Panc1 (cell line): ENCODE results near the gene WASF2. TPM values are rescaled to one million over a fixed set of nuclear protein-coding genes. Genes with fewer than 3 reads are reported as not detected.
A peak's percentile ranks its signal among the peaks of the same experiment; 100 is the strongest.

Experiments
- ATAC-seq: fragments of 200-7000 bp; cut with Tn5 transposase; 2 replicates; pipeline ENCODE4 v1.9.1; 2020; ENCODE audit warnings: mild to moderate bottlenecking, moderate library complexity
- BruUV-seq: library from RNA; stranded (reverse); fragments of 400-500 nt; replicated peaks from 2 replicates; lab custom pipeline; 2021; lab: Mats Ljungman, UMichigan
- CTCF ChIA-PET: fragments of 300-600 bp; sonication (Branson Sonifier 250); formaldehyde crosslinking; loops from one replicate; lab custom pipeline; 2022; ENCODE audit warnings: antibody characterized with exemption; lab: Charles Lee
- POLR2A ChIA-PET: fragments of 300-600 bp; sonication (Branson Sonifier 250); formaldehyde crosslinking; loops from one replicate; lab custom pipeline; 2022; ENCODE audit warnings: antibody characterized with exemption; lab: Charles Lee
- DNase-seq: peaks from one replicate; pipeline ENCODE4 v3.0.0-alpha.2; 2010; ENCODE audit warnings: low read depth, low spot score
- H3K27ac ChIP-seq: 2 replicates; pipeline ENCODE4 v1.5.1; 2011; ENCODE audit warnings: mild to moderate bottlenecking, low read length, inconsistent platforms
- H3K27me3 ChIP-seq: fragments of 200-500 bp; sonication (Bioruptor generic); 2 replicates; pipeline ENCODE4 v1.6.0; 2014; ENCODE audit warnings: low read length, inconsistent platforms; ENCODE audit not compliant: control insufficient read depth, insufficient read depth
- H3K36me3 ChIP-seq: fragments of 200-500 bp; sonication (Bioruptor generic); 2 replicates; pipeline ENCODE4 v1.5.1; 2014; ENCODE audit warnings: inconsistent platforms, mild to moderate bottlenecking, low read length, moderate library complexity; ENCODE audit not compliant: control insufficient read depth, insufficient read depth
- H3K4me1 ChIP-seq: 2 replicates; pipeline ENCODE4 v1.5.1; 2011; ENCODE audit warnings: inconsistent platforms, mild to moderate bottlenecking, low read length, moderate library complexity; ENCODE audit not compliant: control insufficient read depth, insufficient read depth
- H3K4me3 ChIP-seq, 2 experiments: 2 replicates each; pipeline ENCODE4 v1.5.1; 2011 to 2012; ENCODE audit warnings: low read depth in 2 of 2, low read length in 2 of 2, mild to moderate bottlenecking in 2 of 2, inconsistent platforms in 1 of 2, moderate library complexity in 1 of 2
- H3K9me3 ChIP-seq: fragments of 200-500 bp; sonication (Bioruptor generic); 2 replicates; pipeline ENCODE4 v1.5.1; 2014; ENCODE audit warnings: low read depth, mild to moderate bottlenecking, inconsistent platforms, low read length, moderate library complexity; ENCODE audit not compliant: control insufficient read depth, insufficient read depth
- POLR2AphosphoS5 ChIP-seq: IDR thresholded peaks from 2 replicates; pipeline ENCODE4 v1.6.1; 2012; ENCODE audit warnings: mild to moderate bottlenecking, low read depth, low read length, moderate library complexity
- REST ChIP-seq, 2 experiments: IDR thresholded peaks; 2 replicates each; pipeline ENCODE4 v1.6.1; 2011 to 2012; ENCODE audit warnings: low read depth in 2 of 2, control low read depth in 1 of 2, low read length in 1 of 2, mild to moderate bottlenecking in 1 of 2, moderate library complexity in 1 of 2; ENCODE audit not compliant: insufficient read depth in 1 of 2
- SIN3A ChIP-seq: IDR thresholded peaks from 2 replicates; pipeline ENCODE4 v1.6.1; 2012; ENCODE audit warnings: low read depth, mild to moderate bottlenecking, low read length, moderate library complexity, borderline replicate concordance; ENCODE audit not compliant: insufficient read depth
- TCF7L2 ChIP-seq: IDR thresholded peaks from 2 replicates; pipeline ENCODE4 v1.6.1; 2011; ENCODE audit warnings: mild to moderate bottlenecking, low read depth, low read length, inconsistent platforms
- in situ Hi-C: cut with HindIII; loops from 2 replicates; pipeline ENCODE4 v1.10.0; 2016; ENCODE audit warnings: low sequenced_read_pairs, low pct_unique_long_range_greater_than_20kb
- intact Hi-C: fragments of 100-400 bp; cut with micrococcal nuclease; formaldehyde crosslinking; loops from one replicate; pipeline ENCODE4 v1.10.0; 2022; ENCODE audit not compliant: unreplicated experiment
- total RNA-seq: library from RNA; stranded (reverse); gene quantifications from one replicate; pipeline ENCODE4 v1.2.1, GENCODE V29; 2021; ENCODE audit not compliant: unreplicated experiment
- TF ChIP-seq, protein P1 (sequence below): fragments of 450-650 bp; IDR thresholded peaks from 2 replicates; pipeline ENCODE4 v1.5.1; 2017; ENCODE audit warnings: mild to moderate bottlenecking

The WASF2 gene
- total RNA-seq, 1 experiment from 2014 or later = 121 TPM

DNA sequence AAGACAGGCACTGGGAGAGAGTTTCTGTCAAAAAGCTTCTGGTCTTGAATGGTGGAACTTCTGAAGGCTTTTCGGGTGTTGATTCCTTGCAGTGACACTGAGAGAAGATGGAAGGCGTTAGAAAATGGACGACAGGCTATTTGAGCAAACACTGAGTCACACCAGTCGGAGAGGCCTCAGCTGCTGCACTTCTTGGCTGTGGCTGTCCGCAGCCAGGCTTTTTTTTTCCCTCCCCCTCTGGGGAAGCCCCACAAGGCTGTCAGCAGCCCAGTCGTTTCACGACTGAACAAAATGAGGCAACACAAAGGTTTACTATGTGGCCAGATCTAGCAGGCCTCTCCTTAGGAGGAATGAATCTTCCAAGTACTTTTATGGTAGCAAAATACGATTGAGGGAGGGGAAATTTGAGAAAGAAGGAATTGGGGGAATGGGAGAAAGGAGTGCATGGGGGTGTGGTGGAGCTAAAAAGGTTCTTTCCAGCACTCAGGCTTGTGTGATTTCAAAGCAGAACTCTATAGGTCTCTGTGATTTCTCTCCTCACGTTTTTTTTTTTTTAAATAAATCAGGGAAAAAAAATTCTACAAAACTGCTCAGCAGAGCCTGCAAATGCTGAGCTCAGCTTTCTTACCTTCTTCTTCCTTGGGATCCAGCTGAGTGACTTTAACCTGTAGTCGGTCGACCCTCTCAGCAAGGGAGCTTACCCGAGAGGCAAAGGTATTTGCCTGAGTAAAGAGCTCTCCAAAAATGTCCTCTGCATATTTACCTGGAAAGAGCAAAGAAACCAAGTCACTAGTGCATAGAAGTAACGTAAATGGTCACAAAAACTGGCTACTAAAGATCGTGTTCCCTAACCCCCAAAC is 71.4 kb downstream of the WASF2 start:
- BruUV-seq = no TSS peak
- H3K27ac ChIP-seq = peak overlapping the region; percentile 65
- ATAC-seq (peak; percentile 93), DNase-seq (no peak)
- intact Hi-C loops (loop anchor here (5.0 to 10.0 kb wide), 2 partner anchors 66 to 189 kb away; no protein-coding TSS in a partner anchor), in situ Hi-C loops (loop anchor here (10.0 kb wide), 1 partner anchor 186 kb away; the partner anchor contains the start of gene AHDC1)
- peaks cover 13% of the 10 kb centered on the region for H3K36me3 ChIP-seq
- TF ChIP-seq SIN3A (no peak), TCF7L2 (no peak), POLR2AphosphoS5 (no peak), REST (IDR thresholded peaks at IDR 0.05; ENCODE audit: insufficient read depth in 1 of 2, low read depth in 2 of 2, low read length in 1 of 2) (no peak)
- TF ChIP-seq, protein P1, sequence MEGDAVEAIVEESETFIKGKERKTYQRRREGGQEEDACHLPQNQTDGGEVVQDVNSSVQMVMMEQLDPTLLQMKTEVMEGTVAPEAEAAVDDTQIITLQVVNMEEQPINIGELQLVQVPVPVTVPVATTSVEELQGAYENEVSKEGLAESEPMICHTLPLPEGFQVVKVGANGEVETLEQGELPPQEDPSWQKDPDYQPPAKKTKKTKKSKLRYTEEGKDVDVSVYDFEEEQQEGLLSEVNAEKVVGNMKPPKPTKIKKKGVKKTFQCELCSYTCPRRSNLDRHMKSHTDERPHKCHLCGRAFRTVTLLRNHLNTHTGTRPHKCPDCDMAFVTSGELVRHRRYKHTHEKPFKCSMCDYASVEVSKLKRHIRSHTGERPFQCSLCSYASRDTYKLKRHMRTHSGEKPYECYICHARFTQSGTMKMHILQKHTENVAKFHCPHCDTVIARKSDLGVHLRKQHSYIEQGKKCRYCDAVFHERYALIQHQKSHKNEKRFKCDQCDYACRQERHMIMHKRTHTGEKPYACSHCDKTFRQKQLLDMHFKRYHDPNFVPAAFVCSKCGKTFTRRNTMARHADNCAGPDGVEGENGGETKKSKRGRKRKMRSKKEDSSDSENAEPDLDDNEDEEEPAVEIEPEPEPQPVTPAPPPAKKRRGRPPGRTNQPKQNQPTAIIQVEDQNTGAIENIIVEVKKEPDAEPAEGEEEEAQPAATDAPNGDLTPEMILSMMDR = no peak
- H3K4me1 ChIP-seq = peaks cover 11% of the 10 kb centered on the region
- H3K9me3 ChIP-seq = no peaks in the 10 kb centered on the region
- no peak overlapping the region for H3K4me3 ChIP-seq
- CTCF ChIA-PET = no interaction called here
- POLR2A ChIA-PET = interaction anchor here (0.6 kb wide), 1 partner anchor 97 kb away, joined by 6 read pairs; no protein-coding TSS in a partner anchor
- no peaks in the 10 kb centered on the region for H3K27me3 ChIP-seq

DNA sequence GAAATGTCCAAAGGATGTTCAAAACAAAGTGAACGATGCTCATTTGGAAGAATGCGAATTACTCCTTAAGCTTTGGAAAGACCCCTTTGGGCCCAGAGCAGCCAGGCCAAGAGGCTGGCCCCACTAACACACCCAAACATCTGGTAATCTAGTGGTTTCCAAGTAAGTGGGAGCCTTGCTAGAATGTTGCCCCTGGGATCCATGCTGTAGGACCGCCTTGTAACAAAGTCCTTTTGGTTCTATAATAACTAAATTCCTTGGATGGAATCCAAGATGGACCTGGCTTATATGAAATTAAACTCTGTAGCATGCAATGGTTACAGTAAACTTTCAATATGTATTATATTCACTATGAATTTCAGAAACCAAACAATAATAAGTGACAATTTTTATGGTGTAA is 72.3 kb downstream of the WASF2 start:
- H3K4me1 ChIP-seq = peaks cover 11% of the 10 kb centered on the region
- peaks cover 16% of the 10 kb centered on the region for H3K36me3 ChIP-seq
- peak overlapping the region; percentile 65; the same call in 1 of the 2 replicates for H3K27ac ChIP-seq
- H3K27me3 ChIP-seq = no peaks in the 10 kb centered on the region
- ChIA-PET CTCF (interaction anchor here (0.6 kb wide), 1 partner anchor 120 kb away, joined by 3 read pairs; no protein-coding TSS in a partner anchor), POLR2A (no interaction called here)
- intact Hi-C loops = loop anchor here (5.0 to 10.0 kb wide), 2 partner anchors 67 to 190 kb away; no protein-coding TSS in a partner anchor
- in situ Hi-C loops = loop anchor here (10.0 kb wide), 1 partner anchor 187 kb away; the partner anchor contains the start of gene AHDC1
- BruUV-seq = no TSS peak
- no peaks in the 10 kb centered on the region for H3K9me3 ChIP-seq
- TF ChIP-seq SIN3A (no peak), REST (IDR thresholded peaks at IDR 0.05; ENCODE audit: insufficient read depth in 1 of 2, low read depth in 2 of 2, low read length in 1 of 2) (no peak), POLR2AphosphoS5 (no peak)
- TF ChIP-seq, protein P1 = no peak
- ATAC-seq = no peak
- H3K4me3 ChIP-seq = no peak overlapping the region
- no peak for DNase-seq
